Astrocyte of the cerebellum (primary cell): ENCODE data around the gene AKT1S1.

Experiments
- DNase-seq: peaks from one replicate; pipeline ENCODE4 v3.0.0-alpha.2; 2011; ENCODE audit warnings: low read depth
- H3K4me3 ChIP-seq: 2 replicates; pipeline ENCODE4 v1.5.1; 2011; ENCODE audit warnings: mild to moderate bottlenecking, low read depth, low read length, moderate library complexity
- in situ Hi-C: cut with HindIII; loops from 2 replicates; pipeline ENCODE4 v1.10.0; 2017; ENCODE audit warnings: low sequenced_read_pairs
- TF ChIP-seq, protein P1 (sequence below): IDR thresholded peaks from 2 replicates; pipeline ENCODE4 v1.5.1; 2012; ENCODE audit warnings: low read length, low read depth, moderate library complexity, mild to moderate bottlenecking; ENCODE audit errors: missing control alignments

AKT1S1 gene

DNA sequence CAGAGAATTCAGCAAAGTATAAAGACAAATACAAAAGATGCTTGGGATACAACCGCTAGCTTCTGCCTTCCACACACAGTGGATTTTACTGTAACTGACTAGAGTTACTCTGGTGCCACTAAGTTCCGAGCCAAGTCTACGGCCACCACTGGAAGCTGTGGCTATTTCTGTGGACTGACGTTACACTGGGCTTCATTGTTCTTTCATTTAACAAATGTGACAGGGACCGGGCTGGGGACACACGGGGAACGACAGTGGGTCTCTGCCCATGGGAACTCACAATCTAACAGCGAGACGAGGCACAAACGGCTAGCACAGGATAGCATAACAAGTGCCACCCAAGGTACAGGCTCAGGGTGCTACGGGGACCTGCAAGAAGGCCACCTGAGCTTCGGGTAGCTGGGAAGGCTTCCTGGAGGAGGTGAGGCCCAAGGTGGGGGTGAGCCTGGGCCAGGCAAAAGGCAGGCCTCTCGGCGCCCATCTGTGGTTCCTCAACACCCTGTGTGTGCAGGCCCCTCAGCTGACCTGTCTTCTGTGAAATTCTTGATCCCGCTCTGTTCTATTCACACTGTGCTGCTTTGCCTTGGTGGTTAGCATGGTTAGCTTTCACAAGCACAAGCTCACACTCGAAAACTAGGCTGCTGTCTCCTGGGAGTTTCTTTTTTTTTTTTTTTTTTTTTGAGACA, 29.9 kb upstream of the AKT1S1 start:
- no peak for DNase-seq
- no peak overlapping the region for H3K4me3 ChIP-seq
- in situ Hi-C loops = no loop called here
- TF ChIP-seq, protein P1, sequence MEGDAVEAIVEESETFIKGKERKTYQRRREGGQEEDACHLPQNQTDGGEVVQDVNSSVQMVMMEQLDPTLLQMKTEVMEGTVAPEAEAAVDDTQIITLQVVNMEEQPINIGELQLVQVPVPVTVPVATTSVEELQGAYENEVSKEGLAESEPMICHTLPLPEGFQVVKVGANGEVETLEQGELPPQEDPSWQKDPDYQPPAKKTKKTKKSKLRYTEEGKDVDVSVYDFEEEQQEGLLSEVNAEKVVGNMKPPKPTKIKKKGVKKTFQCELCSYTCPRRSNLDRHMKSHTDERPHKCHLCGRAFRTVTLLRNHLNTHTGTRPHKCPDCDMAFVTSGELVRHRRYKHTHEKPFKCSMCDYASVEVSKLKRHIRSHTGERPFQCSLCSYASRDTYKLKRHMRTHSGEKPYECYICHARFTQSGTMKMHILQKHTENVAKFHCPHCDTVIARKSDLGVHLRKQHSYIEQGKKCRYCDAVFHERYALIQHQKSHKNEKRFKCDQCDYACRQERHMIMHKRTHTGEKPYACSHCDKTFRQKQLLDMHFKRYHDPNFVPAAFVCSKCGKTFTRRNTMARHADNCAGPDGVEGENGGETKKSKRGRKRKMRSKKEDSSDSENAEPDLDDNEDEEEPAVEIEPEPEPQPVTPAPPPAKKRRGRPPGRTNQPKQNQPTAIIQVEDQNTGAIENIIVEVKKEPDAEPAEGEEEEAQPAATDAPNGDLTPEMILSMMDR = no peak

DNA sequence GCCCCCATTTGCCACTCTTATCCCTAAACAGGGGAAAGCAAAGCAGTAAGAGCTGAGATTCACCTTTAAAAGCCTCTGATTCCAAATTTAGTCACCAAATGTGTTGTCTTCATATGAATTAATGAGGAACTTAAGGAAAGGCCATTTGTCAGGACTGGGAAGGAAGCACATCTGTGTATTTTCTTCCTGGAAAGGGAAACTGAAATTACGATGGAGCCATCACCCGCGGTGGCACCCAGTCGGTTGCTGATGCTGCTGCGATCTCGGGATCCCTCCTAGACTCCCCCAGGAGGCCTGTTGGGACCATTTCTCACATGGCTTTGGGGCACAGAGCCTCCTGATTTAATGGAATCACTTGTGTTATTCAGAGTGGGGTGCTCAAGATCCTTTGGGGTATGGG, 27.0 kb upstream of the AKT1S1 start:
- H3K4me3 ChIP-seq = no peak overlapping the region
- no peak for DNase-seq
- in situ Hi-C loops = no loop called here
- TF ChIP-seq, protein P1 = no peak

DNA sequence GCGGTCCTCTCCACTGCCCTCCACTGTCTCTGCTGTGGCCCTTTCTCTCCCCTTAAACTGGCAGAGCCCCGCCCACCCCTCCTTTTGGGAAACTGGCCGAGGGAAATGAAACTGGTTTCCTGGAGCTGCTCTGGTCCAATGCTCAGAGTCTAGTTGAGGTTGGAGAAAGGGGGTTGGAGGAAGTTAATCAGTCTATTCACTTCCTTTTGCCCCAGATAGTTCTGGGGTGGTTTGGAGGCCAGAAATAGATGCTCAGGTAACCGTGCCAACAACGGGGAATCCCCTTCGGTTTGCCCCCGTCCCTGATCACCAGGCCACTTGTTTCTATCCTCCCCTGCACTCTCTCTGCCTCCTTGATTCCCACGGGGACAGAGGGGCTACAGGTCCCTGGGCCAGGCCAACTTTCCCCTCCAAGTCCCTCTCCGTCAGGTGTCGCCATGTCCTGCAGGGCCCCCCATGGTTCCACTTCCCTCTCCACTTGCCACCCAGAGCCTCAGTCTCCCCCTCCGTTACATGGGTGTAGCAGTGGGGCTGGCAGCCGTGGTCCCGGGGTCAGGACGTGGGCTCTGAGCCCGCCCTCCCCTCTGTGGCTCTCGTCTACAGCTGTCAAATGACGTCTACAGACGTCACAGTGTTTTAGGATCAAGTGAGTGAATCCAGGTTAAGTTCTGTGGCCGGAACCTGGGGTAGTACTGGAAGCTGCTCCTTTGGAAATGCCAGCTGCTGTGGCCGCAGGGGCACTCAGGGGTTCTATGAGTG, 19.9 kb upstream of the AKT1S1 start, which contains the start of gene IL4I1:
Gene IL4I1, minus strand, starts transcription at position 25 of the 759 bp plus-strand sequence. CDS start 727 bp downstream, outside the sequence.
- DNase-seq = no peak
- H3K4me3 ChIP-seq = no peak within 1 kb of the TSS
- TF ChIP-seq, protein P1 = no peak
- in situ Hi-C loops = no loop called here

DNA sequence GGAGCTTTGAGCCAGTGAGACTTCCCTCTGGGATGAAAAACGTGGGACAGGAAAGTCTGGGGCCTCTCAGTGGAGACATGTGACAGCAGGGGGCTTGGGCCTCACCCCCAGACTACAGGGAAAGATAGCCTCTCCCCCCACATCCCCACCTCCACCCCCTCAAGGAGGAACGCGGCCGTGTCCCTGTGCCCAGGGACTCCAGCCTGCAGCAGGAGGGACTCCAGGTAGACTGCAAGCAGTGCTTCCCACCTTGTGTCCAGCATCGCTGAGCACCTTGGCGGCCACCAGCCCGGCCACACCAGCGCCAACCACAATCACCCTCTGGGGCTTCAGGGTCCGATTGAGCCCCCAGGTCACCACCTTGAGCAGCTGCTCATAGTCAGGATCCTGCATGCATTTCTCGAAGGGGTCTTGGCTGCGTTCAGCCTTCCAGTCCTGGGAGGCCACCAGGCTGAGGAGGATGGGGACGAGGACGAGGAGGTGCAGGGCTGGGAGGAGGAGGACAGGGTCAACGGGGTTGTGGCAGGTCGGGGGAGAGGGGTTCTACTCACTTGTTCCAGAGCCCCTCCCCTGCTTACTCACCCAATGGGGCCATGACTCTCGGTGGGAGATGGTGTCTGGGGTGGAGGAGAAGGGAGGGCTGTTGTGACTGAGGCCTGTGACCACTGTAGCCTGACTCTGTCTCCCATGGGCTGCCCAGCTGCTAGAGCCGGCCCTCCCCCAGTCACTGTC, 18.6 kb upstream of the AKT1S1 start:
- no peak for DNase-seq
- TF ChIP-seq, protein P1 = no peak
- H3K4me3 ChIP-seq = no peak overlapping the region
- in situ Hi-C loops = no loop called here

DNA sequence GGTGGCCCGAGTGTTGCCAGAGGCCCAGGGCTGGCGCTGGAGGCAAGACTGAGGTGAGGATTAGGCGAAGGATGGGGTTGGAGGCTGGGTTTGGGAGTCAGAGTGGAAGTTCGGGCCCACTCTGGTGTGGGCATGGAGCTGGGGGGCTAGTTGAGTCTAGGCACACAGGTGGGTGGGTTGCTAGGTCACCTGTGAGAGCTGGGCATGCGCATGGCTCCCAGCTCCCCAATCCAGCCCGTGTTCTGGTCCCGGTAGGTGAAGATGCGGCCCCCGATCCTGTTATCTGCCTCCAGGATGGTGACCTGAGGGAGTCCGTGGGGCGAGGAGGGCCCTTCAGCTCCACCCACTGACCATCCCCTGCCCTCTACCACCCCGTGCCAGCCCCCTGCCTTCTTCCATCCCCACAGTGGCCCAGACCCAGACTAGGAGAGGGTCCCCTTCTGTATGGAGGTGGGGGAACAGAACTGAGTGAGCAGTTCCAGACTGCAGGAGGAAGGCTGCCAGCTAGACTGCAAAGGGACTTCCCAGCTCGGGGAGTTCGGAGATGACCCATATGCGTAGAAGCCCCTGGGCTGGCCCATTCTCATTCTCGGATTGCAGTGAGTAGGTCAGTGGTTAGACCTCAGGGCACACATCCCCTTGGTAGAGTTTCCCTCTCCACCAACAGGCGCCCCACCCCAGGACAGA, 17.9 kb upstream of the AKT1S1 start:
- TF ChIP-seq, protein P1 = no peak
- no peak overlapping the region for H3K4me3 ChIP-seq
- no peak for DNase-seq
- in situ Hi-C loops = no loop called here
